Stimulated activated CD8-positive, alpha-beta memory T cell treated with anti-CD3 and anti-CD28 coated beads, Interleukin-4, amount 100 ng/mL, for 48 hours (primary cell): ENCODE results near the gene FAM163B.
A peak's percentile ranks its signal among the peaks of the same experiment; 100 is the strongest.
"Not testable (repeated sequence)": the region's sequence is repeated elsewhere in the genome, so short reads cannot be mapped to it uniquely, and the experiment has no call there.

Source experiments
- DNase-seq: peaks from one replicate; pipeline ENCODE4 v3.0.0-alpha.2; 2020

The FAM163B gene

DNA sequence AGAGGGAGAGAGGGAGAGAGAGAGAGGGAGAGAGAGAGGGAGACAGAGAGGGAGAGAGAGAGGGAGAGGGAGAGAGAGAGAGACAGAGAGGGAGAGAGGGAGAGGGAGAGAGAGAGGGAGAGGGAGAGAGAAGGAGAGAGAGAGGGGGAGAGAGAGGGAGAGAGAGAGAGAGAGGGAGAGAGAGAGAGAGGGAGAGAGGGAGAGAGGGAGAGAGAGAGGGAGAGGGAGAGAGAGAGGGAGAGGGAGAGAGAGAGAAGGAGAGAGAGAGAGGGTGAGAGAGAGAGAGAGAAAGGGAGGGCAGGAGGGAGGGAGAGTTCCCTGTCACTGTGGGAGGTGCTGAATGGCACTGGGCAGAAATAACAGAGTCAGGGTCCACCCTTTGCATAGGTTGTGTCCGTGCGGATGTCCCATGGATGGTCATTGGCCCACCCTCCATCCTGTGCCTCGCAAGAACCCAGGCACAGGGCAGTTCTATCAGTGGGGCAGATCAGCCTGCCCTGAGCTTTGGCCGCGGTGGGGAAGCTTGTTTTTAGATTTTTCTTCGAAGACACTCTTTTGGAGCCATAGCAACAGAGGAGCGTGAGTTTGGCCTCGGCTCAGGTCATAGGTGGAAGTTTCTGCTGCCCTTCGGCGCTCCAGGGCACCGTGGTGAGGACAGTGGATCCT, 44.6 kb downstream of the FAM163B start:
- DNase-seq, result no peak

GRCh38 chr9:133563814-133564213, 45.4 kb downstream of the FAM163B start:
- DNase-seq, result not testable (repeated sequence)

- DNase-seq, result no peak
These were observed 45.8 kb downstream of the FAM163B start for GRCh38 chr9:133563291-133563796.

DNA sequence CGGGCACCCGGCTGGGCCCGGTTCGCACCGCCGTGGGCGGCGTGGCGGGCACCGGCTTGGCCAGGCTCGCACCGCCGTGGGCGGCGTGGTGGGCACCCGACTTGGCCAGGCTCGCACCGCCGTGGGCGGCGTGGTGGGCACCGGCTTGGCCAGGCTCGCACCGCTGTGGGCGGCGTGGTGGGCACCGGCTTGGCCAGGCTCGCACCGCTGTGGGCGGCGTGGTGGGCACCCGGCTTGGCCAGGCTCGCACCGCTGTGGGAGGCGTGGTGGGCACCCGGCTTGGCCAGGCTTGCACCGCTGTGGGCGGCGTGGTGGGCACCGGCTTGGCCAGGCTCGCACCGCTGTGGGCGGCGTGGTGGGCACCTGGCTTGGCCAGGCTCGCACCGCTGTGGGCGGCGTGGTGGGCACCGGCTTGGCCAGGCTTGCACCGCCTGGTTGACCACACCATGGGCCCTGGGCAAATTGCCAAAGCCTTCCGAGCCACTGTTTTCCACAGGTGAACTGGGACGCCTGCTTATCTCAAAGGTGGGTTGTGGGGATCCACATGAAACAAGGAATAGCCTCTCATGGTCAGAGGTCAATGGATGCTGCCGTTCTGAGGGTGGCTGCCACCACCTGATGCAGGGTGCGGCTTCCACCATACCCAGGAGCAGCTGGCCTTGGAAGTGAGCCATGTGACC, 46.4 kb downstream of the FAM163B start:
- no peak for DNase-seq

DNA sequence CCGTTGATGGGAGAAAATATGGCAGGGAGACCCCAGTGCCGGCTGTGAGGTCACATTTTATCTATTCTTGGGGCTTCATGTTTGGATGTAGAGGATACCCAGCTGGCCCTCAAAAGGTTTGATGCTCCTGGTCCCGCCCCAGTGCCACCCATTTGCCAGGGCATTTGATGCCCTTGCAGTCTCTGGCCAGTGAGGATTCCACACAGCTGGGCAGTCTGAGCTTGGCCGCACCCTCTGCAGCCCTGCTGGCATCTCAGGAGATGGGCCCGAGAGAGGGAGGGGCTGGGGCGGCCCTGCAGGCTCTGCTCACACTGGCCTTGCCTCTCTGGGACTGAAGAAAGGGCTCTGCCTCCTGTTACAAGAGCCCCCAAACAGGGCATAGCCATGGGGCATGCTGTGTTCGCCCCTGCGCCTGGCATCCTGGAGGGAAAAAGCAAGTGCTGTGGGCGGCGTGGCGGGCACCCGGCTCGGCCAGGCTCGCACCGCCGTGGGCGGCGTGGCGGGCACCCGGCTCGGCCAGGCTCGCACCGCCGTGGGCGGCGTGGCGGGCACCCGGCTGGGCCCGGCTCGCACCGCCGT, 47.1 kb downstream of the FAM163B start:
- no peak for DNase-seq

DNA sequence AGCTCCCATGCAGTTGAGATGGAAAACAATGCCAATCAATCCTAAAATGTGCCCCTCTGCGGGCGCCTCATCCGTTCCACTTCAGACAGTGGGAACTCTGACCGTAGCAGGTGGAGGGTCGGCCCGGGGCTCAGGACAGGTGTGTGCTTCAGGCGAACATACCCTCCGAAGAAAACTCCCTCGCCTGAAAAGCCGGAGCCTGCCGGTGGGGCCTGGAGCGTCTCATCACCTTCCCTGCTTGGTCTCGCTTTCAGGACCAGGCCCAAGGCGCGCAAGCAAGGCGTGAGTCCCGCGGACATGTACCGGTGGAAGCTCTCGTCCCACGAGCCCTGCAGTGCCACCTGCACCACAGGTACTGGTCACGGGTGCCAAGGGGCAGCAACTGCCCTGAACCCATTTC, 48.2 kb downstream of the FAM163B start:
- DNase-seq, result no peak

- no peak for DNase-seq
These were observed 48.9 kb downstream of the FAM163B start for GRCh38 chr9:133560311-133560710.

GRCh38 chr9:133558191-133559126, 50.7 kb downstream of the FAM163B start:
- DNase-seq, result peak; percentile 43

DNA sequence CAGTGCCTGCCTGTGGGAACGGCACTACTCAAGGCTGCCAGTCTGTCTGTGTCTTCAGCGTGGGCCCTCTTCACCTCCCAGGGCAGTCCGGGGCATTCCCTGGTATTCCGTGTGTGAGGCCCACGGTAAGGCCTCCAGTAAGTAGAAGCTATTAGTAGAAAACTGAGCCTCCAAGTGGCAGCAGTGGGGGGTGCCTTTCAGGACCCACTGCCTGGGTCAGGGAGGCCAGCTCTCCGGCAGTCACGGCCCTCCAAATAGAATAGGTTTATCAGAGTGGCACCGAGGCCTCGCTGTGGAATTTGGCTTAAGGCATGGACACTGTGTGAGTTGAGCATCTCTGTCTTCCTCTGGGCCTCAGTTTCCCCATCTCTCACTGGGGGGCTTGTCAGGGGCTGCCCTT, 51.6 kb downstream of the FAM163B start:
- DNase-seq, result no peak

DNA sequence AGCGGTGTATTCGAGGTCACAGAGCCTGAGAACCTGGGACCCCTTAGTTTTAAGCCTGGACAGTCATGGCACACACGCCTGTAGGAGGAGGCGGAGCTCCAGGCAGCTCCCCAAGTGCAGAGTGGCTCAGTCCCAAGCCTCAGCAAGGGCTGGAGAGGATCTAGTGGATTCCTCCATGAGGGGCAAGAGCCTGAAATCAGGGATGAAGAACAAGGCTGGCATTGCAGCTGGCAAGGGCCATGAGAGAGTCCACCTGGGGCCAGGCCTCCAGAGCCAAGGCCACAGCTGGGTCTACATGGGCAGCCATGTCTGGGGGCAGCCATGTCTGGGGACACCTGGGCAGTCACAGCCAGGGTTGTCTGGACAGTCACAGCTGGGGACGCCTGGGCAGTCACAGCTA, 52.8 kb downstream of the FAM163B start:
- DNase-seq, result no peak

DNA sequence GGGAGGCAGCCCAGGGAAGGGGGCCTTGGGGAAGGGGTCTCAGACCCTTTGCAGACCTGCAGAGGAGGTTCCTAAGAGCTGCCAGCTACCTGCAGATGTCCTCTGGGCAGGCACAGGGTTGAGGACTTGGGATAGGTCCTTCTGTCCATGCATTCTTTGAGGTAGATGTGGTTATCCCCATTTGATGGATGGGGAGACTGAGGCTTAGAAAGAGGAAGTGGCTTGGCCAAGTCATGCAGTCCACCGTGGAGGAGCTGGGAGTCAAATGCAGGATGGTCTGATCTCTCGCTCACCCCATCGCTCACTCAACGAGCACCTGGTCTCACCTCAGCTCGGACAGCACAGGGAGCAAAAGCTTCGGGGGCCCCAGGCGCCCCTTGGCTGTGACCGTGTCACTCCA, 54.5 kb downstream of the FAM163B start:
- DNase-seq, result no peak

DNA sequence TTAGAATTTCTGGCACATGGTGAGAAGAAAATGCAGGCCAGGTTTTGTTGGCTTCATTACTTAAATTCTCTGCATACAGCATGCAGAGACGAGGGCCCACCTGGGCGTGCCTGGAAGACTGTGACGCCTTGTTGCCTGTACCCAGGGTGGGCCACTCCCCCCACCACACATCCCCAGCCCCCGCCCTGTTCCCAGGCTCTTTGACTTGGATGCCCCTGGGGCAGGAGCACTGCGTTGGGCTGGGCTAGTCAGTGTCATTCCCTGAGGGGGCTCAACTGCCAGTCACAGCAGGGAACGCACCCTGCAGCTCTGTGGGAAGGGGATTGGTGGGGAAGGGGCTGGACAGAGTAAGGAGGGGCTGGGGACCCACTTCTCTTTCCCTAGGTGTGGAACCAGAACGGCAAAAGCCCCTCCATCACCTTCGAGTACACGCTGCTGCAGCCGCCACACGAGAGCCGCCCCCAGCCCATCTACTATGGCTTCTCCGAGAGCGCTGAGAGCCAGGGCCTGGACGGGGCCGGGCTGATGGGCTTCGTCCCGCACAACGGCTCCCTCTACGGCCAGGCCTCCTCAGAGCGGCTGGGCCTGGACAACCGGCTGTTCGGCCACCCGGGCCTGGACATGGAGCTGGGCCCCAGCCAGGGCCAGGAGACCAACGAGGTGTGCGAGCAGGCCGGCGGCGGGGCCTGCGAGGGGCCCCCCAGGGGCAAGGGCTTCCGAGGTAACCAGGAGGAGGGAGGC, 55.0 kb downstream of the FAM163B start:
- no peak for DNase-seq

GRCh38 chr9:133553123-133553522, 56.1 kb downstream of the FAM163B start:
- no peak for DNase-seq

GRCh38 chr9:133552236-133552635, 57.0 kb downstream of the FAM163B start:
- DNase-seq, result no peak

DNA sequence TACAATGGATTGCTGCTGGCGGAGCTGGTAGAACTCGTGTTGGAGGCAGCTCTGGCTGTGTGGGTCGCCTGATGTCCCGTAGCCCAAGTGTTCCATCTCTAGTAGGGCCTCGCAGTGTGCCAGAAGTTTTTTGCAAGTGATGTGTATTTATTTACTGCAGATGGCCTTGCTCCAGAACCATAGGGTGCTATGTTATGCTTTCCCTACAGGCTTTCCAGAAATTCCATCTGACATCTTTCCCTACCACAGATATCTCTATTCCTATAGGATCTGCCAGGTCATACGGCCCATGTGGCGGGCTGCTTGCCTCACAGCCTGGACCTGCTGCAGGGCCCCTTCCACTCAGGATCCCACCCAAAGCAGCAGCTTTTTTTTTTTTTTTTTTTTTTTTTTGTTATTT, 57.7 kb downstream of the FAM163B start:
- no peak for DNase-seq

GRCh38 chr9:133547116-133547515, 62.1 kb downstream of the FAM163B start:
- no peak for DNase-seq

GRCh38 chr9:133546287-133546680, 62.9 kb downstream of the FAM163B start:
- DNase-seq, result no peak

DNA sequence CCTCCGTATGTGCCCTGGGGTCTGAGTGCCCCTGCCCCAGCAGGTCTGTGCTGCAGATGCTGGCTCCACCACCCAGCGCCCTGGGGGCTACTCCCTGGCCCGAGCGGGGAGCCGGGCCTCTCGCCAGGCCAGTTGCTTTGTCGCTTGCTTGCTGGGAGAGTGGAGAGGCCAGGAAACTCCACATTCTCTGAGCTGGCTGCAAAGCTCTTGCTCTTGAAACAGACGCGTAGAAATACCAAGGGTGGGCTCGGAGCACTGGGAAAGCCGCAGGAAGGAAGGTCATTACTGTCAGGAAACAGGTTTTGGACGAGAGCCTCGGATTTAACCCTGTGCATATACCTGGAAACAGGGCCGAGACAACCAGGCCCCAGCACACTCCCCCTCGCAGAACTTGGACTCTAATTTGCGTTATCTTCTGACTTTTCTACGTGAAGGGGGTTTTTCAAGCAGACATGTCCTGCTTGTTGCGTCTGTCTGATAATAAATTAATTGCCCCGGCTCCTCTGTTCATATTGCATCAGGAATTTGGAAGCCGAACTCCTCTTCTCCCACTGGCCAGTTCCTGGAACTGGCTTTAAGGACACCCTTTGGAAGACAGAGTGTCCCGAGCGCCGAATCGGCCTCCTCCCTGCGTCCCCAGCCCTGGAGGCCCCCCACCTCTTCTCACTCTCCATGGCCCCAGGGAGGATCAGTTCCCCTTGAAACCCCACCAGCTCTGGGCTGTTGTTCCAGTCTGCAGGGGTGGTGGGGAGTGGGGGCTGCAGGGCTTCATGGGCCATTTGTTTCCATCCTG, 63.5 kb downstream of the FAM163B start:
- DNase-seq, result no peak

DNA sequence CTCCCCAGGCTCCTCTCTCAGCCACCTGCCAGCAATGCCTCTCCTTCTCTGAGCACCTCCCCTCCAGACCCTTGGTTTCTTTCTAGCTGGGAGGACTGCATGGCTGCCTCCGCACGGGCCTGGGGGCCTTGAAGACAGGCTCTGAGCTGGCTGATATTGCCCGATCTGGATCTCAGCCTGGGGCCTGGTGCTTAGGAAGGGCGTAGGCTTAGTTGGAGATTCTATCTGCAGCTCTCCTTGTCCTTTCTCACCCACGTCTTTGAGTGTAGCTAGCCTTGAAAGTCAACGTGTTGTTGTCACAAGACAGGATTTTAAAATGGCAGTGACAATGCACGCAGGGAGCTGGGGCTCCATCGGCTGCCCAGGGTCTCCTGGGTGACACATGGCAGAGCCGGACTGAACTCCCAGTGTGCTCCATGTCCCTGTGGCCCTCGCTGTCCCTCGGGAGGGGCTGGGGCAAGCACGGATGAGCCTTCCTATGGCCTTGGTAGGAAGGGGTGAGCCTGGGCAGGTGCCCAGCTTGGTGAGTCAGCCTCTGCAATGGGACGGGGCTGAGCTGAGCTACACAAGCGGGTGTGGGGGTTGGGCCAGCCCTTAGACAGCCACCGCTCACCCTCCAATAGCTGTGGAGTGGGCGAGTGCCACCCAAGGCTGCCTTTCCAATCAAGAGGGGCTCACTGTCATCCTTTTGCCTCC, 65.3 kb downstream of the FAM163B start:
- DNase-seq, result no peak

- DNase-seq, result no peak
These were observed 67.2 kb downstream of the FAM163B start for GRCh38 chr9:133542002-133542401.

GRCh38 chr9:133540698-133541025, 68.5 kb downstream of the FAM163B start:
- no peak for DNase-seq
